NCI-H226 (cell line): ENCODE results near the gene MRPS12.
"Not testable (repeated sequence)": the region's sequence is repeated elsewhere in the genome, so short reads cannot be mapped to it uniquely, and the experiment has no call there.

Experiments used
- DNase-seq: peaks from one replicate; pipeline ENCODE4 v3.0.0-alpha.2; 2015

Gene MRPS12

GRCh38 chr19:38941979-38942378 is 11.2 kb downstream of the MRPS12 start:
- no peak for DNase-seq

GRCh38 chr19:38942471-38943181 is 11.9 kb downstream of the MRPS12 start:
- DNase-seq: no peak

GRCh38 chr19:38944981-38945506 is 14.3 kb downstream of the MRPS12 start:
- DNase-seq: no peak

GRCh38 chr19:38945562-38946228 is 15.0 kb downstream of the MRPS12 start:
- no peak for DNase-seq

GRCh38 chr19:38946229-38947010 is 15.7 kb downstream of the MRPS12 start:
- no peak for DNase-seq

GRCh38 chr19:38949580-38950367 is 19.0 kb downstream of the MRPS12 start:
- DNase-seq: no peak

GRCh38 chr19:38951187-38951586 is 20.4 kb downstream of the MRPS12 start:
- no peak for DNase-seq

- DNase-seq: peak; percentile 33
Observed at GRCh38 chr19:38952395-38953165, 21.8 kb downstream of the MRPS12 start.

- DNase-seq: no peak
Observed at GRCh38 chr19:38953677-38954076, 22.9 kb downstream of the MRPS12 start.

GRCh38 chr19:38956264-38956663 is 25.5 kb downstream of the MRPS12 start:
- DNase-seq: no peak

- DNase-seq: no peak
Observed at GRCh38 chr19:38958301-38958700, 27.6 kb downstream of the MRPS12 start.

GRCh38 chr19:38959618-38960017 is 28.9 kb downstream of the MRPS12 start:
- DNase-seq: no peak

GRCh38 chr19:38964738-38965137 is 34.0 kb downstream of the MRPS12 start:
- no peak for DNase-seq

- not testable (repeated sequence) for DNase-seq
Observed at GRCh38 chr19:38966149-38966548, 35.4 kb downstream of the MRPS12 start.

- DNase-seq: no peak
Observed at GRCh38 chr19:38970664-38971532, 40.2 kb downstream of the MRPS12 start.

- no peak for DNase-seq
Observed at GRCh38 chr19:38971672-38972071, 40.9 kb downstream of the MRPS12 start.

GRCh38 chr19:38974624-38975213 is 44.0 kb downstream of the MRPS12 start:
- DNase-seq: no peak

GRCh38 chr19:38975214-38975860 is 44.6 kb downstream of the MRPS12 start, which contains the start of gene FBXO17:
Gene FBXO17, minus strand, starts transcription at chr19:38975742. Its CDS starts 25,423 bp downstream, at chr19:38950319.
- DNase-seq: no peak

GRCh38 chr19:38975861-38976271 is 45.1 kb downstream of the MRPS12 start:
- no peak for DNase-seq
